H1 (cell line): ENCODE data around the gene UMPS.

ENCODE experiments used
- CREB1 ChIP-seq: IDR thresholded peaks from 2 replicates; pipeline ENCODE4 v1.6.1; 2012; ENCODE audit warnings: inconsistent platforms
- EZH2 ChIP-seq: fragments of 200-600 bp; sonication (generic); IDR thresholded peaks from 2 replicates; pipeline ENCODE4 v1.7.1; 2012; ENCODE audit warnings: low read depth, mild to moderate bottlenecking, moderate library complexity, low read length, inconsistent platforms; ENCODE audit not compliant: severe bottlenecking
- JUN ChIP-seq: IDR thresholded peaks from 2 replicates; pipeline ENCODE4 v1.6.1; 2011; ENCODE audit warnings: low read depth, mild to moderate bottlenecking, improper control_type of control experiment, low read length
- KDM1A ChIP-seq: fragments of 200-600, 300-600 bp; sonication (generic); IDR thresholded peaks from 2 replicates; pipeline ENCODE4 v1.7.1; 2016; ENCODE audit warnings: mild to moderate bottlenecking, low read length, borderline replicate concordance
- POLR2A ChIP-seq, 2 experiments: IDR thresholded peaks; 1 replicate in 1 of 2; 2 replicates in 1 of 2; pipeline ENCODE4 v1.6.1; 2011; ENCODE audit warnings: low read depth in 2 of 2, low read length in 2 of 2, mild to moderate bottlenecking in 2 of 2; ENCODE audit errors: control extremely low read depth in 1 of 2
- POLR2AphosphoS5 ChIP-seq: IDR thresholded peaks from 2 replicates; pipeline ENCODE4 v1.6.1; 2011; ENCODE audit warnings: low read depth, low read length
- TAF7 ChIP-seq: optimal IDR thresholded peaks from 2 replicates; pipeline ENCODE3; 2011; ENCODE audit warnings: low read depth, mild to moderate bottlenecking, inconsistent platforms, low read length, moderate library complexity, borderline replicate concordance
- TF ChIP-seq, protein P1 (sequence below), 3 experiments: IDR thresholded peaks; 1 replicate in 2 of 3; 2 replicates in 1 of 3; pipeline versions ENCODE4 v1.5.1 to v1.6.1; 2011; ENCODE audit warnings: low read length in 3 of 3, mild to moderate bottlenecking in 3 of 3, inconsistent platforms in 2 of 3, low read depth in 1 of 3, moderate library complexity in 1 of 3; ENCODE audit not compliant: insufficient read depth in 1 of 3; ENCODE audit errors: control extremely low read depth in 1 of 3

DNA sequence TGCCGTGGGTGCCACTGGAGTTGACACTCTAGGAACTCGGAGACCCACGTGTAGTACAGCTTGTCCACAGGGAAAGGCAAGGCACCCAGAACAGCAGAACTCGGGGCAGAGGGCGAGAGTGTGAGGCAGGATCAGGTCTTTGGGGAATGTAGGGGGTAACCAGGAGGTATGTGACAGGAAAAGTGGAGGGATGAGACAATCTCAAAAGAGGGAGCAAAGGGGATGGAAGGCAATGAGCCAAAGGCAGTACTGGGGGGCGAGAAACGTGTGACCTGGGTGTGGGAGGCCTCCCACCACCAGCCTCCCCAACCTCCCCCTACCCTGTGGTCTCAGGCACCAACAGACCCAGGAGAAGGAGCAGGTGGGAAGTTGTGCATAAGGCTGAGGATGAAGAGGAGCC, 48.9 kb downstream of the UMPS start:
- TF ChIP-seq, protein P1, sequence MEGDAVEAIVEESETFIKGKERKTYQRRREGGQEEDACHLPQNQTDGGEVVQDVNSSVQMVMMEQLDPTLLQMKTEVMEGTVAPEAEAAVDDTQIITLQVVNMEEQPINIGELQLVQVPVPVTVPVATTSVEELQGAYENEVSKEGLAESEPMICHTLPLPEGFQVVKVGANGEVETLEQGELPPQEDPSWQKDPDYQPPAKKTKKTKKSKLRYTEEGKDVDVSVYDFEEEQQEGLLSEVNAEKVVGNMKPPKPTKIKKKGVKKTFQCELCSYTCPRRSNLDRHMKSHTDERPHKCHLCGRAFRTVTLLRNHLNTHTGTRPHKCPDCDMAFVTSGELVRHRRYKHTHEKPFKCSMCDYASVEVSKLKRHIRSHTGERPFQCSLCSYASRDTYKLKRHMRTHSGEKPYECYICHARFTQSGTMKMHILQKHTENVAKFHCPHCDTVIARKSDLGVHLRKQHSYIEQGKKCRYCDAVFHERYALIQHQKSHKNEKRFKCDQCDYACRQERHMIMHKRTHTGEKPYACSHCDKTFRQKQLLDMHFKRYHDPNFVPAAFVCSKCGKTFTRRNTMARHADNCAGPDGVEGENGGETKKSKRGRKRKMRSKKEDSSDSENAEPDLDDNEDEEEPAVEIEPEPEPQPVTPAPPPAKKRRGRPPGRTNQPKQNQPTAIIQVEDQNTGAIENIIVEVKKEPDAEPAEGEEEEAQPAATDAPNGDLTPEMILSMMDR (IDR thresholded peaks at IDR 0.05; ENCODE audit: control extremely low read depth in 1 of 3, insufficient read depth in 1 of 3, low read depth in 1 of 3, low read length in 3 of 3), result no peak
- TF ChIP-seq TAF7, result no peak
- TF ChIP-seq POLR2AphosphoS5, result no peak
- TF ChIP-seq CREB1, result no peak
- no peak for TF ChIP-seq KDM1A
- TF ChIP-seq POLR2A (IDR thresholded peaks at IDR 0.05; ENCODE audit: control extremely low read depth in 1 of 2, low read depth in 2 of 2, low read length in 2 of 2), result no peak
- no peak for TF ChIP-seq JUN
- TF ChIP-seq EZH2, result no peak
